ENCODE measurements around the gene SDR9C7.

The SDR9C7 gene

DNA sequence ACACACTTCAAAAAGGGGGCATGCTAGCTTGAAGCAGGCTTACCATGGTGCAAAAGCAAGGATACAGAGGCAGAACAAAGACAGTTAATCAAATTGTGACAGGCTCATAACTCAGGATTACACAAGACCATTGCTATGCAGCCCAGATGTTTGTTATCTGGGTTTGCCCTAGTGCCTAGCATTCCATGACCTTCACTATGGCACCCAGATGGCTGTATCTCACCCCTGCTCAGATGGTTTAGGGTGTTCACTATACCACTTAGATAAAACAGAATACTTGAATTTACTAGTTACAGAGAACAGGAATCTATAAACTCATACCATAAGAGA lies 56.2 kb downstream of the SDR9C7 start:
- H3K36me3 ChIP-seq (ENCODE audit: control insufficient read depth, insufficient read depth, low read length) = no peaks in the 10 kb centered on the region
- no peaks in the 10 kb centered on the region for H3K4me1 ChIP-seq (ENCODE audit: control insufficient read depth, insufficient read depth, low read length)
- no peak overlapping the region for H3K4me3 ChIP-seq (ENCODE audit: low read length)
- H3K9ac ChIP-seq (ENCODE audit: low read length) = no peak overlapping the region
- no peak overlapping the region for H3K27ac ChIP-seq (ENCODE audit: low read depth, low read length)
- no peaks in the 10 kb centered on the region for H3K27me3 ChIP-seq (ENCODE audit: control insufficient read depth, insufficient read depth, low read length)

DNA sequence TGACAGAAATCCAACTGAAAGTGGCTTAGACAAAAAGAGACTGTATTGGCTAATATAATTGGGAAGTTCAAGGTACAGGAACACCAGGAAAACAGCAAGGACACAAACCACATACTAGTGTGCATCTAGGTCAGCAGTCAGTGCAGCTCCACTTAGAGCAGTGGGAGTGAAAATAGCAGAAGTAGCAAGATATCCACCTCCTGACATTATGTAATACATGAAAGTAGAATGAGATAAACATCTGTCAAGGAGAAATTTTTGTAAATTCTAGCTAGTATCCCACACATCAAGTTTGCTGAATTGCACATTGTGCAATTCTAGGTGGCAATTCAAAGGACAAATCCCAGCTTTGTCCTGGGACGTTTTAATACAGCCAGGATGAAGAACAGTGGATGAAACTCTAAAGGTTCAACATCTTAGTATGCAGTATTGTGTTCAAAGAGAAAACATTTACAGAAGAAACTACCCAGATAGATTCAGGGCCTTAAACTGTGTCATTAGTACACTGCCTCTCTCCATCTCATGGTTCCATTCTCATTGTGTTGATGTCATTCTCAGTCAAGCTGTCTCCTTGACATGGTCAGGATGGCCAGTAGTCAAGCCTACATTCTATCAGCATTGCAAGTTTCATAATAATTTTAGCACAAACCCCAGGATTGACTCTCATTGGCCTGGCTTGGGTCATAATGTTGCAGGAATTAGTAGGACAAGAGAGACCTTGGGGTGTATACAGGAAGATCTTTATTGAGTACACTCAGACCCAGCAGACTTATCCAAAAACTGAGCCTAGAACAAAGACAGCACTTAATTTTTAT lies 56.8 kb downstream of the SDR9C7 start:
- no peak overlapping the region for H3K9ac ChIP-seq (ENCODE audit: low read length)
- H3K27ac ChIP-seq (ENCODE audit: low read depth, low read length) = no peak overlapping the region
- H3K36me3 ChIP-seq (ENCODE audit: control insufficient read depth, insufficient read depth, low read length) = no peaks in the 10 kb centered on the region
- no peaks in the 10 kb centered on the region for H3K4me1 ChIP-seq (ENCODE audit: control insufficient read depth, insufficient read depth, low read length)
- no peaks in the 10 kb centered on the region for H3K27me3 ChIP-seq (ENCODE audit: control insufficient read depth, insufficient read depth, low read length)
- no peak overlapping the region for H3K4me3 ChIP-seq (ENCODE audit: low read length)

DNA sequence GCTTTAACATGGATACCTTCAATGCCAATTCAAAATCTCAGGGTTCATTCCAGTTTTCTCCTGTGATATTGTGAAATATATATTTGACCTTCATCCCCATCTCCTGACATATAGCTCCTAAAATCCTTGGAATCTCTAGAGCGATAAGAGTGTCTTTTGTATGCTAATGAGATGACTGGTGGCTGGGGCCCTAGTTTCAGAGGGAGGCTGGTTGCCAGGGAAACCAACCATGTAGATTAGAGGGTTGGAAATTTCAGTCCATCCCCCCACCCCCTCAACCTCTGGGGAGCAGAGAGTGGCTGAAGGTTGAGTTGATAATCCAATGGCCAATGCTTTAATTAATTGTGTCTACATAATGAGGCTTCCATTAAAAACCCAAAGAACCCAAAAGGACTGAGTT lies 59.4 kb downstream of the SDR9C7 start:
- Histone ChIP-seq H3K27ac (ENCODE audit: low read depth, low read length) (no peak overlapping the region), H3K4me1 (ENCODE audit: control insufficient read depth, insufficient read depth, low read length) (no peaks in the 10 kb centered on the region), H3K9ac (ENCODE audit: low read length) (no peak overlapping the region)

DNA sequence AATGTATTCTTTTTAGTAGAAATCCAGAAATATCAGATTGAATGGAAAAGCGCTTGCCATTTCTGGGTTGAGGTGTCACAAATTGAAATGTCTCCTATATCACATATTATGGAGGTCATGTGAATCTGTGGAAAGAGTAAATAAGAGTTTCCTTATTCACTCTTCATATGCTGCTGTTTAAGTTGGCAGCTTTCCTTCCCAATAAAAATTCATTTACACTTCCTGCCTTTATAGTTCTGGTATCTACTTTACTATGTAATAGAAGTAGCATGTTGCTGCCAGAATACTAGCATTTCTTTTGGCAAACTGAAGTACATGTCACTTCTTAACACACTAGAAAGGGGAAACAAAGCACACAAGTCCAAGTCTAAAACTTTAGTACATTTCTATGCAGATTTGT lies 60.8 kb downstream of the SDR9C7 start:
- no peaks in the 10 kb centered on the region for H3K36me3 ChIP-seq (ENCODE audit: control insufficient read depth, insufficient read depth, low read length)
- H3K27ac ChIP-seq (ENCODE audit: low read depth, low read length) = no peak overlapping the region
- H3K4me1 ChIP-seq (ENCODE audit: control insufficient read depth, insufficient read depth, low read length) = no peaks in the 10 kb centered on the region
- no peak overlapping the region for H3K4me3 ChIP-seq (ENCODE audit: low read length)
- H3K9ac ChIP-seq (ENCODE audit: low read length) = no peak overlapping the region
- H3K27me3 ChIP-seq (ENCODE audit: control insufficient read depth, insufficient read depth, low read length) = no peaks in the 10 kb centered on the region

More for the DNA sequence above, 59.4 kb downstream of the SDR9C7 start:
- H3K36me3 ChIP-seq (ENCODE audit: control insufficient read depth, insufficient read depth, low read length) = no peaks in the 10 kb centered on the region
- H3K27me3 ChIP-seq (ENCODE audit: control insufficient read depth, insufficient read depth, low read length) = no peaks in the 10 kb centered on the region
- H3K4me3 ChIP-seq (ENCODE audit: low read length) = no peak overlapping the region

All from rectal smooth muscle tissue (tissue), 1 donor.